ENCODE results near the gene LAMA2.

- TF ChIP-seq EZH2 (IDR thresholded peaks at IDR 0.05) (no peak), POLR2AphosphoS5 (IDR thresholded peaks at IDR 0.05; ENCODE audit: borderline replicate concordance, low read depth, low read length) (no peak), FOXP2 (optimal IDR thresholded peaks at IDR 0.05; ENCODE audit: control extremely low read depth, extremely low read length, insufficient read depth) (no peak)
Measured at GRCh38 chr6:129115471-129115870, 232.5 kb downstream of the LAMA2 start.

Measured in SK-N-MC (cell line).